Mucosa of descending colon (tissue), 3 donors: Measurements from ENCODE around the gene TBC1D22B. TPM values are rescaled to one million over a fixed set of nuclear protein-coding genes. Genes with fewer than 3 reads are reported as not detected.

Experiments used
- ATAC-seq: fragments of 200-7000 bp; cut with Tn5 transposase; one replicate; pipeline ENCODE4 v1.9.1; 2020; ENCODE audit warnings: mild to moderate bottlenecking, moderate library complexity
- DNase-seq, 3 donors: peaks; one replicate each; pipeline ENCODE4 v3.0.0-alpha.2; 2020
- H3K36me3 ChIP-seq: fragments of 200-600 bp; one replicate; pipeline ENCODE4 v1.8.0; 2021; ENCODE audit warnings: low read depth, mild to moderate bottlenecking
- H3K4me1 ChIP-seq: fragments of 200-600 bp; one replicate; pipeline ENCODE4 v1.8.0; 2021; ENCODE audit warnings: low read depth, mild to moderate bottlenecking
- H3K4me3 ChIP-seq: fragments of 200-600 bp; one replicate; pipeline ENCODE4 v1.8.0; 2021; ENCODE audit warnings: mild to moderate bottlenecking
- H3K9me3 ChIP-seq: fragments of 200-600 bp; one replicate; pipeline ENCODE4 v1.8.0; 2021; ENCODE audit warnings: mild to moderate bottlenecking
- intact Hi-C, 2 donors: fragments of 100-400 bp; cut with DNase I in 1 of 2; cut with micrococcal nuclease in 1 of 2; formaldehyde crosslinking; loops; one replicate each; pipeline versions ENCODE4 v1.11.0 to v1.11.1; 2022; cut with DNase I, micrococcal nuclease
- total RNA-seq, 3 donors: library from RNA; stranded (reverse); fragmentation: NEBNext Ultra II Directional in 2 of 3; extraction: Animal tissue kit (Norgen Biotek cat#: 25700) in 2 of 3; gene quantifications; one replicate each; pipeline versions ENCODE4 v1.2.1 to v1.2.4, GENCODE V29; 2021 to 2023
- TF ChIP-seq, protein P1 (sequence below): fragments of 200-600 bp; IDR thresholded peaks from one replicate; pipeline ENCODE4 v1.8.0; 2022; ENCODE audit warnings: antibody characterized with exemption, mild to moderate bottlenecking
- donor health status: DM: no; HTN: no; CAD: no; lungs with moderate emphysema.
- donor health status: DM: no; HTN: no; CAD: no.
- donor health status: DM: no; HTN: yes; CAD: no.

TBC1D22B gene
- total RNA-seq, 3 donors from 2014 or later, result 12.9 to 15.5 (median 14.8) TPM

DNA sequence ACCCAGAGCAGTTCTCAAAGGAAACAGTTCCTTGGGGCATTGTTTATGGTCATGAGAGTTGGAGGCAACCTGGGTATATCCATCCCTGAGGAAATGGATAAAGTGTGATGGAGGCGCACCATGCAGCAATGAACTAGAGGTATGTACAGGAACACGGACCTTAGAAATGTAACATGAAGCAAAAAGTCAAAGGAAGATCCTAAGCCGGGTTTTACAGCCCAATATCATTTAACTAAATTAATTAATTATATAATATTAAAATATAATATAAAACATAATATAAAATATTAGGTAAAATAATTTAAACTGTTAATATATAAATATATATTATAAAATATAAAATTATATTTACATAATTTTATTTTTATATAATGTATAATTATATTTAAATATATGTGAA lies 52.1 kb downstream of the TBC1D22B start:
- intact Hi-C loops, result no loop called here
- H3K4me1 ChIP-seq, result no peaks in the 10 kb centered on the region
- no peaks in the 10 kb centered on the region for H3K9me3 ChIP-seq
- TF ChIP-seq, protein P1, sequence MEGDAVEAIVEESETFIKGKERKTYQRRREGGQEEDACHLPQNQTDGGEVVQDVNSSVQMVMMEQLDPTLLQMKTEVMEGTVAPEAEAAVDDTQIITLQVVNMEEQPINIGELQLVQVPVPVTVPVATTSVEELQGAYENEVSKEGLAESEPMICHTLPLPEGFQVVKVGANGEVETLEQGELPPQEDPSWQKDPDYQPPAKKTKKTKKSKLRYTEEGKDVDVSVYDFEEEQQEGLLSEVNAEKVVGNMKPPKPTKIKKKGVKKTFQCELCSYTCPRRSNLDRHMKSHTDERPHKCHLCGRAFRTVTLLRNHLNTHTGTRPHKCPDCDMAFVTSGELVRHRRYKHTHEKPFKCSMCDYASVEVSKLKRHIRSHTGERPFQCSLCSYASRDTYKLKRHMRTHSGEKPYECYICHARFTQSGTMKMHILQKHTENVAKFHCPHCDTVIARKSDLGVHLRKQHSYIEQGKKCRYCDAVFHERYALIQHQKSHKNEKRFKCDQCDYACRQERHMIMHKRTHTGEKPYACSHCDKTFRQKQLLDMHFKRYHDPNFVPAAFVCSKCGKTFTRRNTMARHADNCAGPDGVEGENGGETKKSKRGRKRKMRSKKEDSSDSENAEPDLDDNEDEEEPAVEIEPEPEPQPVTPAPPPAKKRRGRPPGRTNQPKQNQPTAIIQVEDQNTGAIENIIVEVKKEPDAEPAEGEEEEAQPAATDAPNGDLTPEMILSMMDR, result no peak
- no peak overlapping the region for H3K4me3 ChIP-seq
- peaks cover 6% of the 10 kb centered on the region for H3K36me3 ChIP-seq
- ATAC-seq, result no peak
- DNase-seq, result no peak

DNA sequence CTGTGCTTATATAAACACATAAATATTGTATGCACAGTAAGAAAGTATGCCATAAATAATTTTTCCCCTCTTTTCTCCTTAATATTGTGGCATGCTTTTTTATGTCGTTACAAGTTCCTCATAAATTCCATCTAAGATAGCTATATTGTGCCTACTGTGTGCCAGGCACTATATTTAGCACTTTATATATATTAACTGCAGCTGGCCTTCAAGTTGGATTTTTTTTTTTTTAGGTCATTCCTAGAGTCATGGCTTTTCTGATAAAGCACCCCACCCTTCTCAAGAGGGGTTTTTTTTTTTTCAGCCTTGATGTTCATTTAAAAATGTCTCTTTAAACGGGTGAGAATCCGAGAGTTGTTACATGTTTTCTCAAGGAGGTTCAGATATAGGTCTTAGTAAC lies 53.4 kb downstream of the TBC1D22B start:
- no peak for ATAC-seq
- peaks cover 6% of the 10 kb centered on the region for H3K36me3 ChIP-seq
- no peak overlapping the region for H3K4me3 ChIP-seq
- H3K9me3 ChIP-seq, result no peaks in the 10 kb centered on the region
- H3K4me1 ChIP-seq, result no peaks in the 10 kb centered on the region
- TF ChIP-seq, protein P1, result no peak
- DNase-seq, result no peak
- intact Hi-C loops, result no loop called here

DNA sequence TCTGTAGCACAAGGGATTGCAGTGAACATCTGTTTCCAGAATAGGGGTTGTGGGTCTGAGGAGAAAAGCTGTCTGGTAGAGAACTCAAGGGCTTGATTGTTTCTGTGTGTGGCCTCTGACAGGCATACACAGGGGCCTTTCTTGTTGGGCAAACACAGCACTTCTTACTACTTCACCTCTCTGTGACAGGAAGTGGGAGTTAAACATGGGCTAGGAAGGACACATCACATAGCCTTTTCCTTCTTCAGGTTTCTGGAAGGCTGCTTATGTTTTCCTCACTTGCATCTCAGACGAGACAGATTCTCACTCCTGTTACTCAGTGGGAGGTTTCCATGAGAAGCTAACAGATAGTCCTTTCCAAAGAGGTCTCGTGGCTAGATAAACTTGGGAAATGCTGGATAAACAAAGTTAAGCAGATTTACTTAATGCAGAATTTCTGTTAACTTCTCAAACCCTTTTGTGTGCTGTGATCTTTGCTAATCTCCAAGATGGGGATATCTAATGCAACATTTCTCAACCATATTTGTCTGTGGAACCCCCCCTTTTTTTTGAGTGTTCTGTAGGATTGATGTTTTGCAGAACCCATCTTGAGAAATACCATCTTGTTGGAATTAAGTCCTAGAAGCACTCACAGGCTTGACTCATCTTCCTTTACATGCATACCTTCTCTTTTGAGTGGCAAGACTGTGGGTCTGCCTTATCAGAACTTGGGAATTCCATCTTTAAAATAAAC lies 54.3 kb downstream of the TBC1D22B start:
- Histone ChIP-seq H3K4me3 (no peak overlapping the region), H3K9me3 (no peaks in the 10 kb centered on the region), H3K4me1 (no peaks in the 10 kb centered on the region), H3K36me3 (peaks cover 6% of the 10 kb centered on the region)
- TF ChIP-seq, protein P1, result no peak
- no peak for DNase-seq
- no peak for ATAC-seq
- intact Hi-C loops, result no loop called here

DNA sequence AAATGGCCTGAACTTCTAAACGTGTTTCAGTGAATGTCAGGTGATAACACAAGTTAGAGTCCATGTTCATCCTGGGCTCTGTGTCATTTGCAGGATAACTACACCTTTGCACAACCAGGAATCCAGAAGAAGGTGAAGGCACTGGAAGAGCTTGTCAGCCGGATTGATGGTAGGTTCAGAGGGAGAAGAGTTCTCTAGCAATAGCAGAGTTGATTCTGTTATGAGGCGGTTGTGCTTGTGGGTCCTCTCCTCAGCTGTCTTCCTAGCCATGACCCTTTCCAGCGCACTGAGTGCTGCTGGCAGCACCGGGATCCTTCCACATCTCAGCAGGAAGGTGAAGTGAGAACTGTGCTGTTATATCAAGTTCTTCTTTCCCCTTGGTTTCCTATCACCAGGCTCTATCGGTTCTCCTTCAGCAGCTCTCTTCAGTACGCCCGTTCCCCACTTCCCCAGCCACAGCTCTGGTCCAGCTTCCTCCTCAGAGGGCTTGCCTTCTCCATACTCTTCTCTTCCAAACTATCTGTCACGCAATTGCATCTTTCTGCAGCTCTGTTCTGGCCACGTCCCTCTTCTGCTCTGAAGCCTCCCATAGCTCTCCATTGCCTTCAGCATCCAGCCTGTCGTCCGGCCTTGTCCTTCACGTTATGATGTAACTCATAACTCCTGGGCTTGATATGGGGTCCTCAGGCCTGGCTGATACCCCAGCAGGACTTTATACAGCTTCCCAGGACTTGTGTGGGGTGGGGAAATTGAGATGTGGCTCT lies 56.3 kb downstream of the TBC1D22B start:
- no peak overlapping the region for H3K4me3 ChIP-seq
- H3K4me1 ChIP-seq, result no peaks in the 10 kb centered on the region
- peaks cover 6% of the 10 kb centered on the region for H3K36me3 ChIP-seq
- intact Hi-C loops, result no loop called here
- DNase-seq, result no peak
- ATAC-seq, result no peak
- TF ChIP-seq, protein P1, result no peak
- H3K9me3 ChIP-seq, result no peaks in the 10 kb centered on the region

DNA sequence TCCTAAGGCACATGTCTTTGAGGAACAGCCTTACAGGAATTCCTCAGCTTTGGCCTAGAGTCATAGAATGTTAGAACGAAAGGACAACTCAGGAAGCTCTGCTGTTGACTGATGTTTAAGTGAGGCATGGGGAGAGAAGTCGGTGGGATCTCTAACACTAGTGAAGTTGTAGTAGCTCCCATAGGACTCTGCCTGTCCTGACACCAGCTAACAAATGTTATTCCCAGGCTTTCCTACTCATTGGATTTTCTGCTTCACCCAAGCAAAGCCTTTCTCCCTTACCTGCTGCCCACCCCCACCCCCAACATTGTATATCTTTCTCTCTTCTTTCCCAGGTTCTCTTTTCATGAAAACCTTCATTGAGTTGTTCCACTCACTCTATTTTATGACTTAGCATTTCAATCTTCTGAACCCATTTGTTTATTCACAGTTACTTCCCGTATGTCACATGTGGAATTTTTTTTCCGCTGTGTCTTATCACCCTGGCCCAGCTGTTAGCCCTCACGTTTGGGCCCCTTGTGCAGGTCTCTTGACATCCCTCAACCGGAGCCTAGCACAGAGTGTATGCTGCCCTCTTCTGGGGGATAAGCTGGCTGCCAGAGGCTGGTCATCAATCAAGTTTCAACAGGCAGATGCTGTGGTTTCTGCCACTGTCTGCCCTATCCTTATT lies 57.0 kb downstream of the TBC1D22B start:
- ATAC-seq (peak; percentile 57), DNase-seq (peak in 2 of 3 donors; percentile 28 to 31)
- no peaks in the 10 kb centered on the region for H3K9me3 ChIP-seq
- no peaks in the 10 kb centered on the region for H3K4me1 ChIP-seq
- no peak overlapping the region for H3K4me3 ChIP-seq
- intact Hi-C loops, result no loop called here
- TF ChIP-seq, protein P1, result no peak
- H3K36me3 ChIP-seq, result peaks cover 6% of the 10 kb centered on the region
